Measurements from ENCODE around the gene DCLK3.

DNA sequence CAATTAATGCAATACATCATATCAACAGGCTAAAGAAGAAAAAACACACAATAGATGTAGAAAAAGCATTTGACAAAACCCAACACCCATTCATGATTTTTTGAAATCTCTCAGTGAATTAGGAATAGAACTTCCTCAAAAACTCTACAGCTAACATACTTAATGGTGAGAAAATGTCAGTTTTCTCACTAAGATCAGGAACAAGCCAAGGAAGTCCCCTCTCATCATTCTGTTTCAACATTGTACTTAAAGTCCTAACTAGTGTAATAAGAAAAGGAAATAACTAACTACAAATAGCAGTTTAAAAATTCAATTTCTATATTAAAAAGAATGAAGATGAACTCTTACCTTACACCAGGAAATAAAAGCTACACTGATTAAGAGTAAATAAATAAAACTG lies 77.8 kb downstream of the DCLK3 start:
- no peak for TF ChIP-seq EP300 (IDR thresholded peaks at IDR 0.05)
- no peak for TF ChIP-seq CTCF (IDR thresholded peaks at IDR 0.05)
- no peak for TF ChIP-seq POLR2A (IDR thresholded peaks at IDR 0.05)
- no peak for TF ChIP-seq POLR2AphosphoS5 (IDR thresholded peaks at IDR 0.05)
